Chondrocyte (in vitro differentiated cells): ENCODE data around the gene CDK18. TPM values are rescaled to one million over a fixed set of nuclear protein-coding genes. Genes with fewer than 3 reads are reported as not detected.
A peak's percentile ranks its signal among the peaks of the same experiment; 100 is the strongest.

Source experiments
- DNase-seq: peaks from one replicate; pipeline ENCODE4 v3.0.0; 2021; ENCODE audit warnings: mixed read lengths, low spot score
- H3K27ac Mint-ChIP-seq: one replicate; pipeline ENCODE4 v1.8.0; 2021; ENCODE audit warnings: mild to moderate bottlenecking, moderate library complexity, mixed read lengths; ENCODE audit not compliant: unreplicated experiment
- H3K27me3 Mint-ChIP-seq: 2 replicates; pipeline ENCODE4 v1.8.0; 2021; ENCODE audit warnings: low read depth, mixed read lengths
- H3K36me3 Mint-ChIP-seq: 2 replicates; pipeline ENCODE4 v1.8.0; 2021; ENCODE audit warnings: low read depth, mixed read lengths
- H3K4me1 Mint-ChIP-seq: 2 replicates; pipeline ENCODE4 v1.8.0; 2021; ENCODE audit warnings: low read depth, mild to moderate bottlenecking, mixed read lengths
- H3K4me3 Mint-ChIP-seq: one replicate; pipeline ENCODE4 v1.8.0; 2021; ENCODE audit warnings: mild to moderate bottlenecking, moderate library complexity, mixed read lengths; ENCODE audit not compliant: unreplicated experiment
- H3K9me3 Mint-ChIP-seq: 2 replicates; pipeline ENCODE4 v1.8.0; 2021; ENCODE audit warnings: low read depth, mixed read lengths
- total RNA-seq: library from RNA; stranded (reverse); gene quantifications from 3 replicates; pipeline ENCODE4 v1.2.1, GENCODE V29; 2021
- TF ChIP-seq, protein P1 (sequence below): fragments of 200-600 bp; sonication (generic); IDR thresholded peaks from 2 replicates; pipeline ENCODE4 v1.5.0; 2021; ENCODE audit warnings: antibody characterized with exemption, mild to moderate bottlenecking, moderate library complexity

The CDK18 gene
- total RNA-seq, 1 donor from 2014 or later = 17.3 TPM

DNA sequence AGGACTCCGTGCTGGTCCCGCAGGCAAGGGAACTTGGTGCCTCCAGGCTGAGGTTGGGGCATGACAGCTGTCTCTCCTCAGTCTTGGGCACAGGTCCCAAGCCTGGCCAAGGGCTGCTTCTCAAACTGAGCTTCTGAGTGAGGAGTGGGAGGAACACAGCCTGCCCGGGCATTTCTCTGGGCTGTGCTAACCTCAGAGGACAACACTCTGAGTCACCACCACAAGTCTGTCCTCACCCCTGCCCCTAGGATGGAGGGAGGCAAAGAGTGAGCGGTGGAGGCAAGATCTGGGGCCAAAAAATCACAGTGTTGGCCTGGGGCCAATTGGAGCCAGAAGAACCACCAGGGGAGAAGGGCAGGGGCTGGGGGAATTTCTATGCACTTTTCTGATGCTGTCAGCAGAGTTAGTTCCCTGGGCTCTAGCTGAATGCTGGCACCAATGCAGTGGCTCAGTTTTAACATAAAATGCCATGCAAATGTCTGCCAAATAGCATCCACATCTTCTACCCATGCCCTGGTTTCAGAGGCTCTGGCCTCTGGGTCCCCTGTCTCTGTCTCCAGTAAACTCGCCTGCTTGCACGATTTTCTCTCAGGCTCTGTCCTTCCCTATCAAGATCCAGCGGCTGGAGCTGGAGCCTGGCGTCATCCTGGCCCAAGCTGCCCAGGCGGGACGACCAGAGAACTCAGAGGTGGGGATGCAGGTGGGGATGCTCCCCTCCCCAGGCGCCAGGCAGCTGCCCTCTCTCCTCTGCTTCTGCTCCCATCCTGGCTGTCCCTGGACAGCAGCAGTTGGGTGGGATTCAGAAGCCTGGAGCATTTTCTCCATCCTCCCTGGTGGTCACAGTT, 11.0 kb upstream of the CDK18 start:
- Mint-ChIP-seq H3K27ac (peak overlapping the region; percentile 86), H3K27me3 (peaks cover 19% of the 10 kb centered on the region), H3K4me1 (peaks cover 32% of the 10 kb centered on the region), H3K9me3 (no peaks in the 10 kb centered on the region), H3K36me3 (no peaks in the 10 kb centered on the region), H3K4me3 (no peak overlapping the region)
- TF ChIP-seq, protein P1, sequence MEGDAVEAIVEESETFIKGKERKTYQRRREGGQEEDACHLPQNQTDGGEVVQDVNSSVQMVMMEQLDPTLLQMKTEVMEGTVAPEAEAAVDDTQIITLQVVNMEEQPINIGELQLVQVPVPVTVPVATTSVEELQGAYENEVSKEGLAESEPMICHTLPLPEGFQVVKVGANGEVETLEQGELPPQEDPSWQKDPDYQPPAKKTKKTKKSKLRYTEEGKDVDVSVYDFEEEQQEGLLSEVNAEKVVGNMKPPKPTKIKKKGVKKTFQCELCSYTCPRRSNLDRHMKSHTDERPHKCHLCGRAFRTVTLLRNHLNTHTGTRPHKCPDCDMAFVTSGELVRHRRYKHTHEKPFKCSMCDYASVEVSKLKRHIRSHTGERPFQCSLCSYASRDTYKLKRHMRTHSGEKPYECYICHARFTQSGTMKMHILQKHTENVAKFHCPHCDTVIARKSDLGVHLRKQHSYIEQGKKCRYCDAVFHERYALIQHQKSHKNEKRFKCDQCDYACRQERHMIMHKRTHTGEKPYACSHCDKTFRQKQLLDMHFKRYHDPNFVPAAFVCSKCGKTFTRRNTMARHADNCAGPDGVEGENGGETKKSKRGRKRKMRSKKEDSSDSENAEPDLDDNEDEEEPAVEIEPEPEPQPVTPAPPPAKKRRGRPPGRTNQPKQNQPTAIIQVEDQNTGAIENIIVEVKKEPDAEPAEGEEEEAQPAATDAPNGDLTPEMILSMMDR = peak; percentile 5
- DNase-seq = peak; percentile 92

DNA sequence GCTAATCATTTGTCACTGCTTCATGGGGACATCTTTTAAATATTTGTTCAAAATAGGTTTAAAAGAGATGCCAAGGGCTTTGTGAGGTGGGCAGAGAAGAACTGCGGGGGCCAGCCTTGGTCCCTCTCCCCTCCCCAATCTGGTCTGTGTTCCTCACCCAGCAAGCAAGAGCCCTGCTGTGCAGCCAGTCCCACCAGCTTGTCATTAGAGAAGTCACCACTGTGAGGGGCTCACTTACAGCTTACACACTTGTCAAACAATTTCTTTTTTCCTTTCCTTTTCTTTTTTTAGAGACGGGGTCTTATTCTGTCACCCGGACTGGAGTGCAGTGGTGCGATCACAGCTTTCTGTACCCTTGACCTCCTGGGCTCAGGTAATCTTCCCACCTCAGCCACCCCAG, 10.4 kb upstream of the CDK18 start:
- Mint-ChIP-seq H3K27ac (no peak overlapping the region), H3K4me3 (no peak overlapping the region), H3K27me3 (peaks cover 23% of the 10 kb centered on the region), H3K36me3 (no peaks in the 10 kb centered on the region), H3K4me1 (peaks cover 32% of the 10 kb centered on the region), H3K9me3 (no peaks in the 10 kb centered on the region)
- TF ChIP-seq, protein P1 = no peak
- DNase-seq = no peak

DNA sequence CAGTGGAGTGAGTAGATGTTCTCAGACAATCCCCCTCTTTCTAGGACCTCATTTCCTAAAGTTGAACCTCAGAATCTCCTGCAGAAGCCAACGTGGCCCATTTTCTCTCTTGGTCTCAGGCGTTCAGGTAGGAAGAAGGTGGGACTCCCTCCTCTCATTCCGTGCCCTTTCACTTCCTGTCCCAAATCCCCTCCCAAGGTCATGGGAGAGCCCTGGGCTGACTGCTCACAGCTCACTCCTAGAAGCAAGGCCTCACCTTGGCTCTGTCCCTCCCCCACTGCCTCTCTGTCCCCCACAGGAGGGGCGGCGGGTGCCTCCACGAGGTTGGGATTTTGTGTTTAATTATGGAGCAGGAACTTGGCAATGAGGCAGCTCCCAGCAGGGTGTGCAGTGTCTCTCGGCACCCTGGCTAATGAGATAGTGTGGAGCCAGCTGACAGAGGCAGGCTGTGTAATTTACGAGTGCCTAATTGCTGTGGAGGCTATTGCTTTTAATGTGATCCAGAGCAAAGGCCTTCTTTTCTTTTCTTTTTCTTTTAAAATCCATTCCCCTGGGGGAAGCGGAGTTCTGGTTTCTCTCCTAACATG, 9.1 kb upstream of the CDK18 start:
- Mint-ChIP-seq H3K4me1 (peaks cover 34% of the 10 kb centered on the region), H3K27me3 (peaks cover 18% of the 10 kb centered on the region), H3K27ac (no peak overlapping the region), H3K9me3 (no peaks in the 10 kb centered on the region), H3K36me3 (no peaks in the 10 kb centered on the region), H3K4me3 (no peak overlapping the region)
- DNase-seq = no peak
- TF ChIP-seq, protein P1 = no peak

DNA sequence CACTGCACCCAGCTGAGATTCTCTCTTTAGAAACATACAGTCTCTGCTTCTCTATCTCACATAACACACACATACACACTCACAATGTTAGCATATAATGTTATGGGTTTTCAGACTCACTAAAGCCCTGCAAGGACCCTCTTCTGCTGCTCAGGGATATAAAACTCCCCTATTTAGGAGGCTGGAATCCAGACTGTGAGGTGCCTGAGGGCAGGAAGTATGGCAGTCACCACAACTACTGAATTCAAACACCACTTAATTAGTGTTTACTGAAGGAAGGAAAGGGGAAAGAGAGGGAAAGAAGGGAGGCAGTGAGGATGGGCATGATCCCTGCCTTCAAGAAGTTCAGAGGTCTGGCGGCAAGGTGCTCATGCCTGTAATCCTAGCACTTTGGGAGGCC, 7.8 kb upstream of the CDK18 start:
- H3K27me3 Mint-ChIP-seq = peaks cover 18% of the 10 kb centered on the region
- no peak for DNase-seq
- no peak overlapping the region for H3K27ac Mint-ChIP-seq
- no peaks in the 10 kb centered on the region for H3K36me3 Mint-ChIP-seq
- H3K4me1 Mint-ChIP-seq = peaks cover 45% of the 10 kb centered on the region
- TF ChIP-seq, protein P1 = no peak
- no peaks in the 10 kb centered on the region for H3K9me3 Mint-ChIP-seq
- no peak overlapping the region for H3K4me3 Mint-ChIP-seq

DNA sequence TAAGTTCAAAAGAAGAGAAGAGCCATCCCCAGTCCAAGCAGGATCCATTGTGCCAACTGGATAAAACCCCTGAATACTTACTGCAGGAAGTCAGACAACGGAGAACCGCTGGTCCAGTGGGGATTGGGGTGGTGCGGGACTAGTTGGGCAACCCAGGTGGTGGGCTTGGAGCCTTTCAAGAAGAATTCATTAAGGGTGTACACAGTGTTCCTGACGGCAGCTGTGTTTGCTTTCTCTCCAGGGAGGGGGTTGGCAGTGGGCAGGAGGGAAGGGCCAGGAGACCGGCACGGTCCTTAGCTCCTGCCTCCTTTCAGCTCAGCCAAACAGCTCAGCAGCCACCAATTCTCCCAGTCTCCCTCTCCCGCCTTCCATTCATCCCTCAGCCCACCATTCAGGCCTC, 7.1 kb upstream of the CDK18 start:
- Mint-ChIP-seq H3K36me3 (no peaks in the 10 kb centered on the region), H3K9me3 (no peaks in the 10 kb centered on the region), H3K27ac (no peak overlapping the region), H3K4me1 (peaks cover 38% of the 10 kb centered on the region), H3K4me3 (no peak overlapping the region), H3K27me3 (peaks cover 16% of the 10 kb centered on the region)
- no peak for DNase-seq
- TF ChIP-seq, protein P1 = no peak
